Astrocyte (in vitro differentiated cells and primary cell): ENCODE results near the gene ATAD3A. TPM values are rescaled to one million over a fixed set of nuclear protein-coding genes. Genes with fewer than 3 reads are reported as not detected.
"Not testable (repeated sequence)": the region's sequence is repeated elsewhere in the genome, so short reads cannot be mapped to it uniquely, and the experiment has no call there.

Experiments
- DNase-seq: peaks from one replicate; pipeline ENCODE4 v3.0.0-alpha.2; 2010; ENCODE audit warnings: low read depth
- FAIRE-seq: peaks from 2 replicates; lab custom pipeline; 2011; peaks lifted over from hg19 to GRCh38; lab: Jason Lieb, UNC
- H2AFZ ChIP-seq: 2 replicates; pipeline ENCODE4 v1.6.0; 2012; ENCODE audit warnings: low read depth, low read length, inconsistent platforms
- H3K27ac ChIP-seq: 2 replicates; pipeline ENCODE4 v1.5.1; 2011; ENCODE audit warnings: low read depth, low read length, inconsistent platforms
- H3K27me3 ChIP-seq: 2 replicates; pipeline ENCODE4 v1.6.0; 2011; ENCODE audit warnings: low read length, inconsistent platforms; ENCODE audit not compliant: insufficient read depth
- H3K36me3 ChIP-seq: 2 replicates; pipeline ENCODE4 v1.5.1; 2011; ENCODE audit warnings: low read length, inconsistent platforms; ENCODE audit not compliant: insufficient read depth
- H3K4me1 ChIP-seq: 2 replicates; pipeline ENCODE4 v1.5.1; 2011; ENCODE audit warnings: low read length, inconsistent platforms; ENCODE audit not compliant: insufficient read depth
- H3K4me2 ChIP-seq: 2 replicates; pipeline ENCODE4 v1.6.0; 2012; ENCODE audit warnings: low read length, inconsistent platforms
- H3K4me3 ChIP-seq: 2 replicates; pipeline ENCODE4 v1.5.1; 2011; ENCODE audit warnings: low read depth, mild to moderate bottlenecking, low read length, inconsistent platforms; ENCODE audit not compliant: insufficient read depth
- H3K79me2 ChIP-seq: 2 replicates; pipeline ENCODE4 v1.6.0; 2012; ENCODE audit warnings: mild to moderate bottlenecking, low read length, inconsistent platforms; ENCODE audit not compliant: insufficient read depth
- H3K9ac ChIP-seq: 2 replicates; pipeline ENCODE4 v1.6.0; 2012; ENCODE audit warnings: mild to moderate bottlenecking, low read length, inconsistent platforms
- H3K9me3 ChIP-seq: 2 replicates; pipeline ENCODE4 v1.5.1; 2012; ENCODE audit warnings: low read depth, mild to moderate bottlenecking, low read length, inconsistent platforms; ENCODE audit not compliant: insufficient read depth
- H4K20me1 ChIP-seq: 2 replicates; pipeline ENCODE4 v1.6.0; 2012; ENCODE audit warnings: low read length, inconsistent platforms; ENCODE audit not compliant: insufficient read depth
- H3K27ac Mint-ChIP-seq: one replicate; pipeline ENCODE4 v1.8.0; 2021; ENCODE audit warnings: mild to moderate bottlenecking, mixed read lengths; ENCODE audit not compliant: unreplicated experiment
- H3K27me3 Mint-ChIP-seq: one replicate; pipeline ENCODE4 v1.8.0; 2021; ENCODE audit warnings: low read depth, mixed read lengths; ENCODE audit not compliant: unreplicated experiment
- H3K36me3 Mint-ChIP-seq: one replicate; pipeline ENCODE4 v1.8.0; 2021; ENCODE audit warnings: low read depth, mixed read lengths; ENCODE audit not compliant: unreplicated experiment
- H3K4me1 Mint-ChIP-seq: one replicate; pipeline ENCODE4 v1.8.0; 2021; ENCODE audit warnings: low read depth, mixed read lengths; ENCODE audit not compliant: unreplicated experiment
- H3K4me3 Mint-ChIP-seq: one replicate; pipeline ENCODE4 v1.8.0; 2021; ENCODE audit warnings: mild to moderate bottlenecking, moderate library complexity, mixed read lengths; ENCODE audit not compliant: unreplicated experiment
- H3K9me3 Mint-ChIP-seq: one replicate; pipeline ENCODE4 v1.8.0; 2021; ENCODE audit warnings: mild to moderate bottlenecking, mixed read lengths; ENCODE audit not compliant: unreplicated experiment
- CTCF ChIP-seq: IDR thresholded peaks from 2 replicates; pipeline ENCODE4 v1.5.1; 2011; ENCODE audit warnings: low read depth, mild to moderate bottlenecking, inconsistent platforms, low read length, moderate library complexity; ENCODE audit not compliant: insufficient read depth
- EZH2 ChIP-seq: IDR thresholded peaks from 2 replicates; pipeline ENCODE4 v1.6.1; 2012; ENCODE audit warnings: mild to moderate bottlenecking, low read length, inconsistent platforms; ENCODE audit not compliant: insufficient read depth
- total RNA-seq: library from RNA; stranded (reverse); gene quantifications from 2 replicates; pipeline ENCODE4 v1.2.1, GENCODE V29; 2021

ATAD3A gene
- total RNA-seq, 1 donor from 2014 or later = 54.9 TPM

GRCh38 chr1:1521331-1521730 is 9.4 kb downstream of the ATAD3A start:
- Mint-ChIP-seq H3K9me3 (no peaks in the 10 kb centered on the region), H3K27ac (no peak overlapping the region), H3K36me3 (peaks cover 4% of the 10 kb centered on the region), H3K4me3 (no peak overlapping the region), H3K4me1 (no peaks in the 10 kb centered on the region), H3K27me3 (no peaks in the 10 kb centered on the region)
- H3K9ac ChIP-seq = no peak overlapping the region
- H3K36me3 ChIP-seq = peaks cover 2% of the 10 kb centered on the region
- no peak overlapping the region for H3K27ac ChIP-seq
- no peak for FAIRE-seq
- DNase-seq = no peak
- no peak overlapping the region for H3K4me3 ChIP-seq
- H2AFZ ChIP-seq = no peak overlapping the region
- no peaks in the 10 kb centered on the region for H3K9me3 ChIP-seq
- H4K20me1 ChIP-seq = peaks cover 4% of the 10 kb centered on the region
- H3K4me2 ChIP-seq = no peak overlapping the region
- no peak for TF ChIP-seq CTCF
- no peak for TF ChIP-seq EZH2
- no peaks in the 10 kb centered on the region for H3K27me3 ChIP-seq
- no peaks in the 10 kb centered on the region for H3K4me1 ChIP-seq
- H3K79me2 ChIP-seq = peaks cover 6% of the 10 kb centered on the region

DNA sequence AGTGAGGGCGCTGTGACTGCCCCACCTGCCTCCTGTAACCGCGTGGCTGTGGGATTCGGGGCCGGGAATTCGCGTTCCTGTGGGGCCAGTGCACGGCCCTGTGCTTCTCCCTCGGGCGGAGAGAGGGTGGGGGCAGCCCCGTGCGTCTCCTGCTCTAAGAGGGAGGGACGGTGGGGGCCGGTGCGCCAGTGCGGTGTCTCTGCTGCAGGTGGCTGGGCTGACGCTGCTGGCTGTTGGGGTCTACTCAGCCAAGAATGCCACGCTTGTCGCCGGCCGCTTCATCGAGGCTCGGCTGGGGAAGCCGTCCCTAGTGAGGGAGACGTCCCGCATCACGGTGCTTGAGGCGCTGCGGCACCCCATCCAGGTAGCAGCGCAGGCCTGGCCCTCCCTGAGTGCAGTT is 10.6 kb downstream of the ATAD3A start:
- H3K4me3 ChIP-seq, H3K36me3 ChIP-seq, FAIRE-seq, H3K4me3 Mint-ChIP-seq, DNase-seq, H3K79me2 ChIP-seq, H3K4me1 ChIP-seq, H3K27ac ChIP-seq, H3K4me2 ChIP-seq, H4K20me1 ChIP-seq, H3K27me3 ChIP-seq, H3K9ac ChIP-seq, H3K9me3 ChIP-seq, H3K36me3 Mint-ChIP-seq, H3K27ac Mint-ChIP-seq, H2AFZ ChIP-seq, H3K27me3 Mint-ChIP-seq, H3K9me3 Mint-ChIP-seq, H3K4me1 Mint-ChIP-seq: not testable (repeated sequence)

DNA sequence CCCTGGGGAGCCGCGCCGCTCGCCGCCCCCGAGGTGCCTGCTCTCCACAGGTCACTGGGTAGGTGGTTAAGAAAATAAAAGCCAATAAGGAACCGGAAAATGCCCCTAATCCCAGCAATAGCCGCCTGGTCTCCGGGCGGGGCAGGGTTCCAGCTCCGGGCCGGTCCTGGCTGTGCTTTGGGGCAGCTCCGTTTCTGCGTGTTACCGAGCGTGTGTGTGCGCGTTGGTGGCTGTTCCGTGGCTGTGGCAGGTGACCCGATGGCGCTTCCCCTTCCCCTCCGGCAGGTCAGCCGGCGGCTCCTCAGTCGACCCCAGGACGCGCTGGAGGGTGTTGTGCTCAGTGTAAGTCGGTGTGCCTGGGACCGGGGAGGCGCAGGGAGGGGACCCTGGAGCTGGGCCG is 11.3 kb downstream of the ATAD3A start:
- not testable (repeated sequence) for H2AFZ ChIP-seq, H3K4me2 ChIP-seq, H3K27ac ChIP-seq, H3K27me3 ChIP-seq, DNase-seq, H3K36me3 Mint-ChIP-seq, H3K4me1 Mint-ChIP-seq, H3K4me3 Mint-ChIP-seq, H3K9me3 ChIP-seq, H3K79me2 ChIP-seq, H3K9me3 Mint-ChIP-seq, H4K20me1 ChIP-seq, H3K9ac ChIP-seq, H3K27me3 Mint-ChIP-seq, H3K27ac Mint-ChIP-seq, H3K36me3 ChIP-seq, H3K4me3 ChIP-seq, H3K4me1 ChIP-seq, FAIRE-seq

DNA sequence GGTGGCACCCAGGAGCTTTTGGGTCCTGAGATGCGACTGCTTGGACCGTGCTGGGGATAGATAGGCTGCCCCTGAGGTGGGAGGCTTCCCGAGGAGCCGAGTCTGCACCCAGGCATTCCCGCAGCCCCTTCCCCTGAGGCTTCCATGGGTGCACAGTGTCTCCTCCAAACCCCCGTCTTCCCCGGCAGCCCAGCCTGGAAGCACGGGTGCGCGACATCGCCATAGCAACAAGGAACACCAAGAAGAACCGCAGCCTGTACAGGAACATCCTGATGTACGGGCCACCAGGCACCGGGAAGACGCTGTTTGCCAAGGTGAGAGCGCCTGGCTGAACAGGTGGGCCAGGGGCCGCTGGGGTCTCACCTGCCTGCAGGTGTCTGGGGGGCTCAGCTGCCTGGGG is 11.7 kb downstream of the ATAD3A start:
- not testable (repeated sequence) for H3K27ac ChIP-seq, H2AFZ ChIP-seq, H3K9ac ChIP-seq, H3K79me2 ChIP-seq, H4K20me1 ChIP-seq, H3K36me3 ChIP-seq, H3K4me1 ChIP-seq, H3K36me3 Mint-ChIP-seq, DNase-seq, H3K9me3 Mint-ChIP-seq, H3K27me3 Mint-ChIP-seq, H3K4me3 Mint-ChIP-seq, FAIRE-seq, H3K4me1 Mint-ChIP-seq, H3K27me3 ChIP-seq, H3K9me3 ChIP-seq, H3K4me3 ChIP-seq, H3K4me2 ChIP-seq, H3K27ac Mint-ChIP-seq

- not testable (repeated sequence) for H3K9me3 Mint-ChIP-seq, H3K4me1 ChIP-seq, H3K4me1 Mint-ChIP-seq, FAIRE-seq, H3K36me3 Mint-ChIP-seq, DNase-seq, H4K20me1 ChIP-seq, H3K27me3 Mint-ChIP-seq, H3K4me3 ChIP-seq, H3K79me2 ChIP-seq, H3K9ac ChIP-seq, H3K4me3 Mint-ChIP-seq, H3K27me3 ChIP-seq, H2AFZ ChIP-seq, H3K9me3 ChIP-seq, H3K27ac ChIP-seq, H3K27ac Mint-ChIP-seq, H3K36me3 ChIP-seq, H3K4me2 ChIP-seq
Observed at GRCh38 chr1:1524750-1525383, 12.9 kb downstream of the ATAD3A start.
